GM12878 (cell line): Measurements from ENCODE around the gene MED4. TPM values are rescaled to one million over a fixed set of nuclear protein-coding genes. Genes with fewer than 3 reads are reported as not detected.

Experiments used
- ATAC-seq: fragments of 200-7000 bp; cut with Tn5 transposase; 3 replicates; pipeline ENCODE4 v1.9.1; 2020; ENCODE audit warnings: mild to moderate bottlenecking, moderate library complexity
- BruUV-seq: library from RNA; stranded (reverse); fragments of 400-500 nt; replicated peaks from 2 replicates; lab custom pipeline; 2021; lab: Mats Ljungman, UMichigan
- CTCF ChIA-PET: fragments of 300-600 bp; sonication (Branson Sonifier 250); formaldehyde crosslinking; extraction: SDS; loops from one replicate; lab custom pipeline; 2021; ENCODE audit warnings: inconsistent platforms; lab: Yijun Ruan, JAX
- POLR2A ChIA-PET: fragments of 350-600 bp; formaldehyde crosslinking; extraction: SDS; loops from one replicate; lab custom pipeline; 2021; ENCODE audit warnings: inconsistent platforms; lab: Charles Lee
- RAD21 ChIA-PET: fragments of 300-600 bp; sonication (Branson Sonifier 250); formaldehyde crosslinking; loops from one replicate; lab custom pipeline; 2023; ENCODE audit warnings: antibody characterized with exemption; ENCODE audit not compliant: unreplicated experiment; lab: Charles Lee
- SMC1A ChIA-PET: fragments of 300-600 bp; sonication (Branson Sonifier 250); formaldehyde crosslinking; loops from one replicate; lab custom pipeline; 2023; ENCODE audit not compliant: unreplicated experiment, uncharacterized antibody; lab: Charles Lee
- DNase-seq: peaks from one replicate; pipeline ENCODE4 v3.0.0-alpha.2; 2011; ENCODE audit warnings: low read depth, low spot score
- FAIRE-seq: peaks from 3 replicates; lab custom pipeline; 2011; peaks lifted over from hg19 to GRCh38; lab: Jason Lieb, UNC
- H2AFZ ChIP-seq: 2 replicates; pipeline ENCODE4 v1.6.0; 2011; ENCODE audit warnings: low read depth, low read length, control low read depth; ENCODE audit not compliant: control insufficient read depth
- H3K27ac ChIP-seq: 2 replicates; pipeline ENCODE4 v1.5.1; 2011; ENCODE audit warnings: control low read depth; ENCODE audit not compliant: control insufficient read depth, insufficient read depth
- H3K27me3 ChIP-seq, 2 experiments: replicated peaks in 1 of 2; 2 replicates each; pipeline versions ENCODE4 v1.6.0 to v1.6.1; 2011; ENCODE audit warnings: low read length in 1 of 2; ENCODE audit not compliant: control insufficient read depth in 2 of 2, insufficient read depth in 2 of 2
- H3K36me3 ChIP-seq, 2 experiments: 2 replicates each; pipeline ENCODE4 v1.5.1; 2011; ENCODE audit warnings: low read length in 1 of 2; ENCODE audit not compliant: control insufficient read depth in 2 of 2, insufficient read depth in 2 of 2
- H3K4me1 ChIP-seq: 2 replicates; pipeline ENCODE4 v1.6.1; 2011; ENCODE audit warnings: mild to moderate bottlenecking, low read length, moderate library complexity, mixed read lengths; ENCODE audit not compliant: control insufficient read depth, insufficient read depth
- H3K4me2 ChIP-seq: 2 replicates; pipeline ENCODE4 v1.6.0; 2011; ENCODE audit warnings: control low read depth; ENCODE audit not compliant: control insufficient read depth, insufficient read depth
- H3K4me3 ChIP-seq: fragments of 200-600 bp; sonication (generic); 2 replicates; pipeline ENCODE4 v1.5.1; 2016
- H3K79me2 ChIP-seq: 2 replicates; pipeline ENCODE4 v1.6.0; 2011; ENCODE audit warnings: low read length; ENCODE audit not compliant: control insufficient read depth, insufficient read depth
- H3K9ac ChIP-seq: 2 replicates; pipeline ENCODE4 v1.8.0; 2011; ENCODE audit warnings: low read length, control low read depth, mixed read lengths; ENCODE audit not compliant: control insufficient read depth, insufficient read depth
- H3K9me3 ChIP-seq: replicated peaks from 3 replicates; pipeline ENCODE4 v1.5.1; 2011; ENCODE audit warnings: mild to moderate bottlenecking, low read length; ENCODE audit not compliant: control insufficient read depth, insufficient read depth
- H4K20me1 ChIP-seq: 2 replicates; pipeline ENCODE4 v1.6.0; 2011; ENCODE audit not compliant: control insufficient read depth, insufficient read depth
- FOS ChIP-seq: IDR thresholded peaks from 3 replicates; pipeline ENCODE4 v1.6.1; 2011; ENCODE audit warnings: borderline replicate concordance; ENCODE audit not compliant: insufficient read length; ENCODE audit errors: extremely low read depth
- FOXK2 ChIP-seq: fragments of 450-650 bp; IDR thresholded peaks from 2 replicates; pipeline ENCODE4 v1.6.1; 2017; ENCODE audit warnings: mild to moderate bottlenecking, moderate library complexity
- HDAC6 ChIP-seq: fragments of 200-600 bp; sonication (generic); IDR thresholded peaks from one replicate; pipeline ENCODE4 v1.8.0; 2017; ENCODE audit warnings: antibody characterized with exemption; ENCODE audit not compliant: unreplicated experiment
- JUNB ChIP-seq: IDR thresholded peaks from 2 replicates; pipeline ENCODE4 v1.6.1; 2016; ENCODE audit warnings: antibody characterized with exemption, mild to moderate bottlenecking
- NFXL1 ChIP-seq: fragments of 450-650 bp; IDR thresholded peaks from 2 replicates; pipeline ENCODE4 v1.6.1; 2017; ENCODE audit warnings: antibody characterized with exemption, mild to moderate bottlenecking, borderline replicate concordance
- TAF1 ChIP-seq: IDR thresholded peaks from 2 replicates; pipeline ENCODE4 v1.6.1; 2011; ENCODE audit warnings: mild to moderate bottlenecking, low read depth, low read length, borderline replicate concordance
- ZNF274 ChIP-seq: IDR thresholded peaks from one replicate; pipeline ENCODE4 v1.8.0; 2011; ENCODE audit not compliant: insufficient read length, insufficient read depth
- ZNF384 ChIP-seq: IDR thresholded peaks from 2 replicates; pipeline ENCODE4 v1.6.1; 2012; ENCODE audit warnings: low read depth, mild to moderate bottlenecking, low read length, improper control_type of control experiment, borderline replicate concordance
- ZNF622 ChIP-seq: fragments of 450-650 bp; IDR thresholded peaks from 2 replicates; pipeline ENCODE4 v1.6.1; 2017; ENCODE audit warnings: mild to moderate bottlenecking, inconsistent platforms
- WGBS: methylation state at CpG from one replicate; pipeline ENCODE4 v1.1.6; 2016; ENCODE audit warnings: low lambda C conversion rate; ENCODE audit not compliant: insufficient replicate concordance, insufficient coverage; ENCODE audit errors: missing lambda C conversion rate; 5-methylcytosine and 5-hydroxymethylcytosine counted together
- in situ Hi-C: fragments of 300-500 bp; cut with MboI; formaldehyde crosslinking; loops from 9 replicates; pipeline ENCODE4 v1.14.3; 2018; ENCODE audit warnings: mixed read lengths
- intact Hi-C: fragments of 100-400 bp; cut with micrococcal nuclease; formaldehyde crosslinking; loops from one replicate; pipeline ENCODE4 v1.14.2; 2022; ENCODE audit not compliant: unreplicated experiment
- polyA plus RNA-seq, 11 experiments: library from polyadenylated mRNA; depleted of rRNA in 4 of 11; unstranded in 6 of 11; stranded (reverse) in 5 of 11; fragments of >200 nt; fragmentation: Nextera tagmentation in 4 of 11; fragmentation: Illumina TruSeq in 1 of 11; extraction: Ambion mirVana in 4 of 11; extraction: Trizol in 1 of 11; gene quantifications; 1 replicate in 1 of 11; 2 replicates in 10 of 11; pipeline versions ENCODE4 v1.2.1 to v1.2.3, GENCODE V29; 2011 to 2016; ENCODE audit warnings: inconsistent platforms in 2 of 11, missing spikeins in 2 of 11, low read depth in 1 of 11
- total RNA-seq, 4 experiments: library from RNA; depleted of rRNA in 3 of 4; stranded (reverse); fragments of >200 nt in 3 of 4; fragmentation: Illumina TruSeq in 1 of 4; extraction: Trizol in 1 of 4; gene quantifications; 2 replicates each; pipeline versions ENCODE4 v1.2.1 to v1.2.3, GENCODE V29; 2013 to 2021
- TF ChIP-seq, protein P1 (sequence below): IDR thresholded peaks from 2 replicates; pipeline ENCODE4 v1.6.1; 2012; ENCODE audit warnings: mild to moderate bottlenecking, low read depth, low read length
- TF ChIP-seq, protein P2 (sequence below): IDR thresholded peaks from 2 replicates; pipeline ENCODE4 v1.6.1; 2011; ENCODE audit warnings: borderline replicate concordance, low read depth, mild to moderate bottlenecking, moderate library complexity, mixed read lengths, low read length; ENCODE audit not compliant: insufficient read depth; ENCODE audit errors: extremely low read length
- TF ChIP-seq, protein P3 (sequence below): fragments of 450-650 bp; IDR thresholded peaks from 2 replicates; pipeline ENCODE4 v1.6.1; 2016; ENCODE audit warnings: mild to moderate bottlenecking

Gene MED4
- total and polyA plus RNA-seq, 10 of the 15 experiments (the other 5 are each of a cell fraction or from before 2014, with no cell fraction given) = 31.5 to 117 (median 87.4) TPM

DNA sequence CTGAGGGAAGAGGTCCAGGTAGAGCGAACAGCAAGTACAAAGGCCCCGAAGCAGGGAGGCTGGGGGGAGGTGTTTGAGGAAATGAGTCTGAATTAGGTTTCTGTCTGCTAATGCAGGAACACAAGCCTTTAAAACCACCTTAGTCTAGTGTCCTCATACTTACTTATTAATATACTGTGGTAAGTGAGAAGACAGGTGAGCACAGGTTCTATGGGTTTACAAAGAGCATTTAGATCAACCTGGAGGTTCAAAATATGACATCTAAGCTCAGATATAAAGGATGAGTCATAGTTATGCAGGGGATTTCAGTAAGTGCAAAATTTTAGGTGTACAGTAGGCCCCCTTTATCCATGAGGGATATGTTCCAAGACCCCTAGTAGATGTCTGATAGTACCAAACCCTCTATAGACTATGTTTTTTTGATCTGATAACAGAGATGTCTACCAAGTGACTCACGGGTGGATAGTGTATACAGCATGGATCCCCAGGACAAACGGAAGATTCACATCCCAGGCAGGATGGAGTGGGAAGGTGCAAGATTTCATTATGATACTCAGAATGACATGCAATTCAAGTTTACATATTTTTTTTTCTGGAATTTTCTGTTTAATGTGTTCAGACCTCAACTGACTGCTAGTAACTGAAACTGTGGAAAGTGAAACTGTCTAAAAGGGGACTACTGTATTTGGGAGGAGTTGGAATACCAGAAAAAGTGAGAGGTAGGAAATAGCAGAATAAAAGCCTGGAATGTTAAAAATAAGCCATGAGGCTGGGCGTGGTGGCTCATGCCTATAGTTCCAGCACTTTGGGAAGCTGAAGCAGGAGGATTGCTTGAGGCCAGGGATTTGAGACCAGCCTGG lies 18.2 kb upstream of the MED4 start:
- 29% methylated on average over 5 of the region's 5 CpGs for WGBS
- Histone ChIP-seq H3K27me3 (no peaks in the 10 kb centered on the region), H3K9me3 (no peaks in the 10 kb centered on the region; the same call in 2 of the 3 replicates), H2AFZ (no peak overlapping the region), H3K4me1 (no peaks in the 10 kb centered on the region), H3K9ac (no peak overlapping the region), H3K36me3 (no peaks in the 10 kb centered on the region), H3K4me3 (no peak overlapping the region), H3K4me2 (no peak overlapping the region), H3K79me2 (no peaks in the 10 kb centered on the region), H3K27ac (no peak overlapping the region), H4K20me1 (no peaks in the 10 kb centered on the region)
- BruUV-seq = no TSS peak
- CTCF ChIA-PET = no interaction called here
- no peak for FAIRE-seq
- SMC1A ChIA-PET = no interaction called here
- TF ChIP-seq TAF1 = no peak
- no peak for TF ChIP-seq ZNF274
- TF ChIP-seq, protein P1, sequence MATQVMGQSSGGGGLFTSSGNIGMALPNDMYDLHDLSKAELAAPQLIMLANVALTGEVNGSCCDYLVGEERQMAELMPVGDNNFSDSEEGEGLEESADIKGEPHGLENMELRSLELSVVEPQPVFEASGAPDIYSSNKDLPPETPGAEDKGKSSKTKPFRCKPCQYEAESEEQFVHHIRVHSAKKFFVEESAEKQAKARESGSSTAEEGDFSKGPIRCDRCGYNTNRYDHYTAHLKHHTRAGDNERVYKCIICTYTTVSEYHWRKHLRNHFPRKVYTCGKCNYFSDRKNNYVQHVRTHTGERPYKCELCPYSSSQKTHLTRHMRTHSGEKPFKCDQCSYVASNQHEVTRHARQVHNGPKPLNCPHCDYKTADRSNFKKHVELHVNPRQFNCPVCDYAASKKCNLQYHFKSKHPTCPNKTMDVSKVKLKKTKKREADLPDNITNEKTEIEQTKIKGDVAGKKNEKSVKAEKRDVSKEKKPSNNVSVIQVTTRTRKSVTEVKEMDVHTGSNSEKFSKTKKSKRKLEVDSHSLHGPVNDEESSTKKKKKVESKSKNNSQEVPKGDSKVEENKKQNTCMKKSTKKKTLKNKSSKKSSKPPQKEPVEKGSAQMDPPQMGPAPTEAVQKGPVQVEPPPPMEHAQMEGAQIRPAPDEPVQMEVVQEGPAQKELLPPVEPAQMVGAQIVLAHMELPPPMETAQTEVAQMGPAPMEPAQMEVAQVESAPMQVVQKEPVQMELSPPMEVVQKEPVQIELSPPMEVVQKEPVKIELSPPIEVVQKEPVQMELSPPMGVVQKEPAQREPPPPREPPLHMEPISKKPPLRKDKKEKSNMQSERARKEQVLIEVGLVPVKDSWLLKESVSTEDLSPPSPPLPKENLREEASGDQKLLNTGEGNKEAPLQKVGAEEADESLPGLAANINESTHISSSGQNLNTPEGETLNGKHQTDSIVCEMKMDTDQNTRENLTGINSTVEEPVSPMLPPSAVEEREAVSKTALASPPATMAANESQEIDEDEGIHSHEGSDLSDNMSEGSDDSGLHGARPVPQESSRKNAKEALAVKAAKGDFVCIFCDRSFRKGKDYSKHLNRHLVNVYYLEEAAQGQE = no peak
- no peak for TF ChIP-seq JUNB
- no peak for TF ChIP-seq HDAC6
- no peak for TF ChIP-seq ZNF384
- TF ChIP-seq ZNF622 = no peak
- no peak for TF ChIP-seq NFXL1
- TF ChIP-seq, protein P2, sequence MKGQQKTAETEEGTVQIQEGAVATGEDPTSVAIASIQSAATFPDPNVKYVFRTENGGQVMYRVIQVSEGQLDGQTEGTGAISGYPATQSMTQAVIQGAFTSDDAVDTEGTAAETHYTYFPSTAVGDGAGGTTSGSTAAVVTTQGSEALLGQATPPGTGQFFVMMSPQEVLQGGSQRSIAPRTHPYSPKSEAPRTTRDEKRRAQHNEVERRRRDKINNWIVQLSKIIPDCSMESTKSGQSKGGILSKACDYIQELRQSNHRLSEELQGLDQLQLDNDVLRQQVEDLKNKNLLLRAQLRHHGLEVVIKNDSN = no peak
- TF ChIP-seq FOS = no peak
- TF ChIP-seq, protein P3, sequence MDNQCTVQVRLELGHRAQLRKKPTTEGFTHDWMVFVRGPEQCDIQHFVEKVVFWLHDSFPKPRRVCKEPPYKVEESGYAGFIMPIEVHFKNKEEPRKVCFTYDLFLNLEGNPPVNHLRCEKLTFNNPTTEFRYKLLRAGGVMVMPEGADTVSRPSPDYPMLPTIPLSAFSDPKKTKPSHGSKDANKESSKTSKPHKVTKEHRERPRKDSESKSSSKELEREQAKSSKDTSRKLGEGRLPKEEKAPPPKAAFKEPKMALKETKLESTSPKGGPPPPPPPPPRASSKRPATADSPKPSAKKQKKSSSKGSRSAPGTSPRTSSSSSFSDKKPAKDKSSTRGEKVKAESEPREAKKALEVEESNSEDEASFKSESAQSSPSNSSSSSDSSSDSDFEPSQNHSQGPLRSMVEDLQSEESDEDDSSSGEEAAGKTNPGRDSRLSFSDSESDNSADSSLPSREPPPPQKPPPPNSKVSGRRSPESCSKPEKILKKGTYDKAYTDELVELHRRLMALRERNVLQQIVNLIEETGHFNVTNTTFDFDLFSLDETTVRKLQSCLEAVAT = no peak
- TF ChIP-seq FOXK2 = no peak
- RAD21 ChIA-PET = no interaction called here
- no peak for DNase-seq
- in situ Hi-C loops = no loop called here
- ATAC-seq = no peak
- POLR2A ChIA-PET = no interaction called here
- intact Hi-C loops = no loop called here
